Memory B cell (primary cell): ENCODE results near the gene IGSF22.

Experiments
- ATAC-seq: fragments of 150-1000 bp; cut with Tn5 transposase; 2 replicates; pipeline ENCODE4 v1.10.0; 2021; ENCODE audit warnings: low read depth, mild to moderate bottlenecking, moderate library complexity
- DNase-seq, 2 donors: peaks; one replicate each; pipeline ENCODE4 v3.0.0; 2022; ENCODE audit warnings: low spot score in 2 of 2
- H3K27ac Mint-ChIP-seq: one replicate; pipeline ENCODE4 v1.8.0; 2022; ENCODE audit warnings: mild to moderate bottlenecking, moderate library complexity, mixed read lengths
- H3K27me3 Mint-ChIP-seq: one replicate; pipeline ENCODE4 v1.8.0; 2022; ENCODE audit warnings: mixed read lengths
- H3K36me3 Mint-ChIP-seq: one replicate; pipeline ENCODE4 v1.8.0; 2022; ENCODE audit warnings: mild to moderate bottlenecking, mixed read lengths
- H3K4me1 Mint-ChIP-seq: one replicate; pipeline ENCODE4 v1.8.0; 2022; ENCODE audit warnings: mixed read lengths
- H3K4me3 Mint-ChIP-seq: one replicate; pipeline ENCODE4 v1.8.0; 2022; ENCODE audit warnings: mild to moderate bottlenecking, moderate library complexity, mixed read lengths
- H3K9me3 Mint-ChIP-seq: one replicate; pipeline ENCODE4 v1.8.0; 2022; ENCODE audit warnings: mixed read lengths

Gene IGSF22

GRCh38 chr11:18726040-18726439, at the start of gene IGSF22:
IGSF22 (minus strand) TSS chr11:18726188; CDS start chr11:18724236, 1,952 bp downstream.
- Mint-ChIP-seq H3K9me3 (no peaks in the 10 kb centered on the region), H3K4me1 (peaks cover 11% of the 10 kb centered on the region), H3K36me3 (no peaks in the 10 kb centered on the region), H3K27ac (no peak within 1 kb of the TSS), H3K4me3 (no peak within 1 kb of the TSS), H3K27me3 (peaks cover 10% of the 10 kb centered on the region)
- DNase-seq = no peak
- no peak for ATAC-seq

GRCh38 chr11:18774801-18775200, 48.8 kb upstream of the IGSF22 start:
- DNase-seq = no peak
- Mint-ChIP-seq H3K27me3 (peaks cover 13% of the 10 kb centered on the region), H3K27ac (no peak overlapping the region), H3K4me1 (no peaks in the 10 kb centered on the region), H3K36me3 (no peaks in the 10 kb centered on the region), H3K9me3 (peaks cover 3% of the 10 kb centered on the region), H3K4me3 (no peak overlapping the region)
- no peak for ATAC-seq

- ATAC-seq = no peak
- Mint-ChIP-seq H3K9me3 (peaks cover 3% of the 10 kb centered on the region), H3K36me3 (no peaks in the 10 kb centered on the region), H3K27ac (no peak overlapping the region), H3K4me1 (no peaks in the 10 kb centered on the region), H3K4me3 (no peak overlapping the region), H3K27me3 (peaks cover 13% of the 10 kb centered on the region)
- DNase-seq = no peak
Measured at GRCh38 chr11:18773681-18774080, 47.7 kb upstream of the IGSF22 start.

- H3K27me3 Mint-ChIP-seq = peaks cover 13% of the 10 kb centered on the region
- H3K4me1 Mint-ChIP-seq = no peaks in the 10 kb centered on the region
- no peak overlapping the region for H3K27ac Mint-ChIP-seq
- no peaks in the 10 kb centered on the region for H3K36me3 Mint-ChIP-seq
- ATAC-seq (no peak), DNase-seq (no peak)
- H3K4me3 Mint-ChIP-seq = no peak overlapping the region
- H3K9me3 Mint-ChIP-seq = peaks cover 3% of the 10 kb centered on the region
Measured at GRCh38 chr11:18773104-18773503, 47.1 kb upstream of the IGSF22 start.

- no peak for DNase-seq
- Mint-ChIP-seq H3K27me3 (peaks cover 13% of the 10 kb centered on the region), H3K36me3 (no peaks in the 10 kb centered on the region), H3K4me1 (no peaks in the 10 kb centered on the region), H3K27ac (no peak overlapping the region), H3K9me3 (peaks cover 3% of the 10 kb centered on the region), H3K4me3 (no peak overlapping the region)
- no peak for ATAC-seq
Measured at GRCh38 chr11:18772211-18772610, 46.2 kb upstream of the IGSF22 start.

DNA sequence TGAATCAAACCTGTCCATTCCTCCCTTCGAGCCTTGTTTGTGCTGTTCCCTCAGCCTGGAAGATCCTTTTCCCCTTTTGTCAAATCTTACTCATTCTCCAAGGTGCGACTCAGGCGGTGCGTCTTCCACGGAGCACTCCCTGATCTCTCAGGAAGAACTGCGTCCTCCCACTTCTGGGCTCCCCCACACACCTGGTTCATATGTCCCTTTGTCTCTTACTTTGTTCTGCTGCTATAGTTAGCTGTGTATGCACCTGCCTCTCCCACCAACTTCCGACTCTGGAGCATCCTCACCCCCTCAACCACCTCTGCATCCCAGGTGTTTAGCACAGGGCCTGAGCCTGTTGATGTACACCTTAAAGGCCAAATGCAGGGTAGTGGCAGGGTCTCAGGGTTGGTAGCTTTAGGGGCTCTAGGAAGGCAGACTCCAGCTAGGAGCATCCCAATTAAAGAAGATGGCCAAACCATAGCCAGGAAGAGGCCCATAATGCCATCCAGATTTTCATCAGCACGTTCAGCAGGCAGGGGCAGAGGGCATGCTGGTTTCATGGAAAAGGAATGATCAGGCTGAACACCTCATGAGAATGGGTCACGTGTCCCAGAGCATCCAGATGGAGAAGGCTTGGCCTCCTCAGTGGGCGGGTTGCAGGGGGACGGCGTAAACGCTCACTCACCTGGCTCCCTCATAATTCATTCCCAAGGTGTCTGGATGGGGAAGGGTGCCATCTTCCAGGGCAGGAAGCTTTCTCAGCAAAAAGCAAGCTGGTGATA, 45.5 kb upstream of the IGSF22 start:
- Mint-ChIP-seq H3K27me3 (peaks cover 13% of the 10 kb centered on the region), H3K4me3 (no peak overlapping the region), H3K9me3 (peaks cover 3% of the 10 kb centered on the region), H3K36me3 (no peaks in the 10 kb centered on the region), H3K27ac (no peak overlapping the region), H3K4me1 (no peaks in the 10 kb centered on the region)
- no peak for DNase-seq
- no peak for ATAC-seq

DNA sequence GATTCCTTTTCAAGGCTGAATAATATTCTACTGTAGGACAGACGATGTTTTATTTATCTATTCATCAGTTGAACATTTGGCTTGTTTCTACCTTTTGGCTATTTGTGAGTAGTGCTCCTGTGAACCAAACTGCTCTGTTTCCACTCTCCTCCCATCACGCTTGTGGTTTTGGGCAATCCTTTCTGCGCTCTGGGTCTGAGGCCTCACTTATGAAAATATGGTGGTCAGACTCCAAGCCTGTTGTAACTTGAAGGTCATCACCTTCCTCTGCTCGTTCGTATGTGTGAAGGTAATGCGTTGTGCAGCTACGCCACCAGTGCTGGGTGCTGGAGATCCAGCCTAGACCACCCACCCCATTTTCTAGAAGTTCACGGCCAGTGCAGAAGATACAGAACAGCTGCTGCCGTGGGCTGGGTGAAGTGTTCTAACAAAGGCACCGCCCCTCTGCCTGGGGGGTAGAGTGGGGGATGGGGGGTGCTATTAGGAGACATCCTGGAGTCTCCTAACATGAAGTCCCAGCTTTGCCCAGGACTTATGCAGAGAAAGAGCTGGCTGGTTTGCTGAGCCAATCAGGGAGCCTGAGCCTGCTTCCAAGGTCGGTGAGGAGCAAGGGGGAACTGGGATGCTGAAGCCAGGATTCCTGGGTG, 44.6 kb upstream of the IGSF22 start:
- Mint-ChIP-seq H3K27me3 (peaks cover 13% of the 10 kb centered on the region), H3K27ac (no peak overlapping the region)

DNA sequence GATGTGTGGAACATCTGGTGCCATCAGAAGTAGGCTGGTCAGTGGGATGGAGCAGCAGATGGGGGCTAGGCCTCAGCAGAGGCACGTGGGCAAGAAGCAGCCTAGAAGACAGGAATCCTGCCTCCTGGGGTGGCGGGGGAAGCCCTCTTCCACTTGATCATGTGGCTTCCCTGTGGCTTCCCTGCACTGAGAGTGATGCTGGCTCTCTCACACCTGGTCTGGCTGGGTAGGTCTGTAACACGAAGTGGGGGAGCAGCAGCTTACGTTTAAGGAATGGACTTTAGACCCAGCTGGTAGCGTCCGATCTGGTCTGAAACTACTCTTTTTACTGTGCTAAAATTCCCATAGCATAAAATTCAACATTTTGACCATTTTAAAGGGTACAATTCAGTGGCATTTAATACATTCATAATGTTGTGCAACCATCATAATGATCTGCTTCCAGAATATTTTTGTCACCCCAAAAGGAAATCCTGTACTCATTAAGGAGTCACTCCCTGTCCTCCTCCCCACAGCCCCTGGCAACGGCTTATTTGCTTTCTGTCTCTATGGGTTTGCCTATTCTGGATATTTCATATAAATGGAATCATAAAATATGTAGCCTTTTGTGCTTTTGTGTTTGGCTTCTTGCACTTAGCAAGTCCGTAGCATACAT, 43.9 kb upstream of the IGSF22 start:
- Mint-ChIP-seq H3K27ac (no peak overlapping the region), H3K4me3 (no peak overlapping the region), H3K4me1 (no peaks in the 10 kb centered on the region), H3K9me3 (peaks cover 3% of the 10 kb centered on the region), H3K27me3 (peaks cover 15% of the 10 kb centered on the region), H3K36me3 (no peaks in the 10 kb centered on the region)
- no peak for DNase-seq
- ATAC-seq = no peak

More for the DNA sequence above, 44.6 kb upstream of the IGSF22 start:
- H3K4me1 Mint-ChIP-seq = no peaks in the 10 kb centered on the region
- DNase-seq (no peak), ATAC-seq (no peak)
- no peak overlapping the region for H3K4me3 Mint-ChIP-seq
- peaks cover 3% of the 10 kb centered on the region for H3K9me3 Mint-ChIP-seq
- H3K36me3 Mint-ChIP-seq = no peaks in the 10 kb centered on the region

- Mint-ChIP-seq H3K4me1 (peaks cover 2% of the 10 kb centered on the region), H3K36me3 (no peaks in the 10 kb centered on the region), H3K4me3 (no peak overlapping the region), H3K27ac (no peak overlapping the region), H3K9me3 (peaks cover 3% of the 10 kb centered on the region), H3K27me3 (peaks cover 15% of the 10 kb centered on the region)
- no peak for DNase-seq
- ATAC-seq = no peak
Measured at GRCh38 chr11:18768978-18769377, 43.0 kb upstream of the IGSF22 start.

DNA sequence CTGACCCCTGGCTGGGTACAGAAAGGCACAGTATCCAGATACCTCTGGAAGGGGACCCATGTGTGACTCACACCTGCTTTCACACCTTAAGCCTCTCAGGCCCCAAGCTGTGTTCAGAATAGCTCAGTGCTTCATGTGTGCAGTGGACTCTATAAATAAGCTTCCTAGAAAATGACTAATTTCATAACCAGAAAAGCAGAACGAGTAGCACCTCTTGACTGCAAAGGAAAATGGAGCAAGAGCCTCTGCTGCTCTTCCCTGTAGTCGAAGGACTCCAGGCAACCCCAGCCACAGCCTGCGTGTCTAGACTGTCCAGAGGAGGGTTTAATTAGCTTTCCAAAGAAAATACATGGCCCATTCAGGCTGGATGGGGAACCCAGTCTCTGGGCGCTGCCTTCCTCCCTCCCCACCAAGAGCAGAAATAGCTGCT, 42.5 kb upstream of the IGSF22 start:
- no peak overlapping the region for H3K27ac Mint-ChIP-seq
- DNase-seq (no peak), ATAC-seq (no peak)
- H3K27me3 Mint-ChIP-seq = peaks cover 13% of the 10 kb centered on the region
- no peak overlapping the region for H3K4me3 Mint-ChIP-seq
- H3K9me3 Mint-ChIP-seq = peaks cover 3% of the 10 kb centered on the region
- peaks cover 4% of the 10 kb centered on the region for H3K4me1 Mint-ChIP-seq
- H3K36me3 Mint-ChIP-seq = no peaks in the 10 kb centered on the region

DNA sequence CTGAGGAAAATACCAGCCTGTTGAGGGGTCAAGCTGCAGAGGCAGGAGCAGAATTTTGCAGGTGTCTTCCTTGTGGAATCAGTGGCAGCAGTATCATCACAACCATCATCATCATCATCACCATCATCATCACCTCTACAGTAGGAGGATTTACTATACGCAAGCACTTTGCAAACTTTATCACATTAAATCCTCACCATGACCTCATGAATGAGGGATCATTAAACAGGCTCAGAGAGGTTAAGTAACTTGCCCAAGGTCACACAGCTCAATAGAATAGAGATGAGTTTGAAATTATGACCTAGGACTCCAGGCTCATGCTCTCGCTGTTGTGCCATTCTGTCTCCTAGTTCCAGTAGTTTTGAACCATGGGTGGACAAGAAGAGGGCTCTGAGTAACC, 40.0 kb upstream of the IGSF22 start:
- Mint-ChIP-seq H3K9me3 (peaks cover 3% of the 10 kb centered on the region), H3K4me1 (peaks cover 4% of the 10 kb centered on the region), H3K36me3 (no peaks in the 10 kb centered on the region), H3K4me3 (no peak overlapping the region), H3K27me3 (peaks cover 7% of the 10 kb centered on the region), H3K27ac (no peak overlapping the region)
- DNase-seq (no peak), ATAC-seq (no peak)

GRCh38 chr11:18765554-18765953, 39.6 kb upstream of the IGSF22 start:
- no peak for ATAC-seq
- H3K27ac Mint-ChIP-seq = no peak overlapping the region
- H3K9me3 Mint-ChIP-seq = peaks cover 2% of the 10 kb centered on the region

DNA sequence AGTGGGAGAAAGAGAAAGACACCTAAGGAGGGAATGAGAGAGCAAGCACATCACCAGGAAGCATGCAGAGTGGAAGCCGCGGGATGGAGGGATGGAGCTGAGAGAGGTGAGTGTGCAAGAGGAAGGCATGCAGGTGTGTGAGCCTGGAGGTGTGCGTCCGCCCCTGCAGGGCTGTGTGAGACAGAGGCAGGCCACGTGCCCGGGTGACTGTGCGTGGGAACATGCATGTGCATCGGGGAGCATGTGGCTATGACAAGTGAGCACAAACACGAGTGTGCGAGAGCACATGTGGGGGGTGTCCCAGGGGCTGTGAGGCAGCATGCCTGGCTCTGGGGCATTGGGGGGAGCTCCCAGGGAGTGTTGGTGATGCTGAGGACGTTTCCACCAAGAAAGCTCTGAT, 35.8 kb upstream of the IGSF22 start:
- H3K4me3 Mint-ChIP-seq = no peak overlapping the region

More at GRCh38 chr11:18765554-18765953, 39.6 kb upstream of the IGSF22 start:
- Mint-ChIP-seq H3K36me3 (no peaks in the 10 kb centered on the region), H3K4me3 (no peak overlapping the region), H3K4me1 (peaks cover 4% of the 10 kb centered on the region), H3K27me3 (peaks cover 6% of the 10 kb centered on the region)
- no peak for DNase-seq

GRCh38 chr11:18761144-18761543, 35.2 kb upstream of the IGSF22 start:
- Mint-ChIP-seq H3K27me3 (peaks cover 5% of the 10 kb centered on the region), H3K36me3 (no peaks in the 10 kb centered on the region), H3K27ac (no peak overlapping the region), H3K4me3 (no peak overlapping the region), H3K4me1 (peaks cover 4% of the 10 kb centered on the region), H3K9me3 (no peaks in the 10 kb centered on the region)
- no peak for ATAC-seq
- DNase-seq = no peak

More for the DNA sequence above, 35.8 kb upstream of the IGSF22 start:
- peaks cover 4% of the 10 kb centered on the region for H3K4me1 Mint-ChIP-seq
- no peaks in the 10 kb centered on the region for H3K9me3 Mint-ChIP-seq
- H3K36me3 Mint-ChIP-seq = no peaks in the 10 kb centered on the region
- H3K27me3 Mint-ChIP-seq = peaks cover 5% of the 10 kb centered on the region
- no peak overlapping the region for H3K27ac Mint-ChIP-seq
- no peak for DNase-seq
- no peak for ATAC-seq
